Osteoblast (primary cell): ENCODE data around the gene HSDL2. TPM values are rescaled to one million over a fixed set of nuclear protein-coding genes. Genes with fewer than 3 reads are reported as not detected.

Experiments used
- DNase-seq: peaks from one replicate; pipeline ENCODE4 v3.0.0; 2011; ENCODE audit warnings: low spot score, mixed read lengths; ENCODE audit not compliant: insufficient read length; ENCODE audit errors: missing footprints
- H2AFZ ChIP-seq: 2 replicates; pipeline ENCODE4 v1.6.0; 2011; ENCODE audit warnings: mild to moderate bottlenecking, low read length
- H3K27ac ChIP-seq: 2 replicates; pipeline ENCODE4 v1.5.1; 2011; ENCODE audit warnings: mild to moderate bottlenecking, low read depth, low read length, moderate library complexity
- H3K27me3 ChIP-seq: 2 replicates; pipeline ENCODE4 v1.6.0; 2012; ENCODE audit warnings: mild to moderate bottlenecking, control low read depth, inconsistent platforms, low read length, moderate library complexity; ENCODE audit not compliant: insufficient read depth
- H3K36me3 ChIP-seq: 2 replicates; pipeline ENCODE4 v1.5.1; 2011; ENCODE audit warnings: mild to moderate bottlenecking, low read length, control low read depth, moderate library complexity; ENCODE audit not compliant: insufficient read depth
- H3K4me1 ChIP-seq: 2 replicates; pipeline ENCODE4 v1.5.1; 2011; ENCODE audit warnings: mild to moderate bottlenecking, low read length, control low read depth, moderate library complexity; ENCODE audit not compliant: insufficient read depth
- H3K4me2 ChIP-seq: 2 replicates; pipeline ENCODE4 v1.6.0; 2011; ENCODE audit warnings: mild to moderate bottlenecking, low read length; ENCODE audit not compliant: insufficient read depth
- H3K4me3 ChIP-seq: fragments of 200-600 bp; sonication (generic); 3 replicates; pipeline ENCODE4 v1.5.1; 2012; ENCODE audit warnings: mild to moderate bottlenecking, low read length, inconsistent platforms; ENCODE audit not compliant: insufficient read depth
- H3K79me2 ChIP-seq: 2 replicates; pipeline ENCODE4 v1.6.0; 2012; ENCODE audit warnings: mild to moderate bottlenecking, low read length, control low read depth, inconsistent platforms; ENCODE audit not compliant: insufficient read depth
- H3K9me3 ChIP-seq: 2 replicates; pipeline ENCODE4 v1.5.1; 2011; ENCODE audit warnings: low read depth, low read length, control low read depth
- H4K20me1 ChIP-seq: 2 replicates; pipeline ENCODE4 v1.6.0; 2012; ENCODE audit warnings: mild to moderate bottlenecking, low read length, control low read depth; ENCODE audit not compliant: insufficient read depth
- total RNA-seq: library from RNA; depleted of rRNA; stranded (reverse); fragments of >200 nt; gene quantifications from 2 replicates; pipeline ENCODE4 v1.2.3, GENCODE V29; 2012
- TF ChIP-seq, protein P1 (sequence below): IDR thresholded peaks from 2 replicates; pipeline ENCODE4 v1.5.1; 2011; ENCODE audit warnings: mild to moderate bottlenecking, low read depth, low read length, moderate library complexity; ENCODE audit errors: extremely low read depth

Gene HSDL2
- total RNA-seq, 1 donor = 42.3 TPM

GRCh38 chr9:112505086-112505485 is 125.2 kb downstream of the HSDL2 start:
- H3K4me1 ChIP-seq = no peaks in the 10 kb centered on the region
- no peak overlapping the region for H3K4me3 ChIP-seq
- TF ChIP-seq, protein P1, sequence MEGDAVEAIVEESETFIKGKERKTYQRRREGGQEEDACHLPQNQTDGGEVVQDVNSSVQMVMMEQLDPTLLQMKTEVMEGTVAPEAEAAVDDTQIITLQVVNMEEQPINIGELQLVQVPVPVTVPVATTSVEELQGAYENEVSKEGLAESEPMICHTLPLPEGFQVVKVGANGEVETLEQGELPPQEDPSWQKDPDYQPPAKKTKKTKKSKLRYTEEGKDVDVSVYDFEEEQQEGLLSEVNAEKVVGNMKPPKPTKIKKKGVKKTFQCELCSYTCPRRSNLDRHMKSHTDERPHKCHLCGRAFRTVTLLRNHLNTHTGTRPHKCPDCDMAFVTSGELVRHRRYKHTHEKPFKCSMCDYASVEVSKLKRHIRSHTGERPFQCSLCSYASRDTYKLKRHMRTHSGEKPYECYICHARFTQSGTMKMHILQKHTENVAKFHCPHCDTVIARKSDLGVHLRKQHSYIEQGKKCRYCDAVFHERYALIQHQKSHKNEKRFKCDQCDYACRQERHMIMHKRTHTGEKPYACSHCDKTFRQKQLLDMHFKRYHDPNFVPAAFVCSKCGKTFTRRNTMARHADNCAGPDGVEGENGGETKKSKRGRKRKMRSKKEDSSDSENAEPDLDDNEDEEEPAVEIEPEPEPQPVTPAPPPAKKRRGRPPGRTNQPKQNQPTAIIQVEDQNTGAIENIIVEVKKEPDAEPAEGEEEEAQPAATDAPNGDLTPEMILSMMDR = no peak
- no peaks in the 10 kb centered on the region for H4K20me1 ChIP-seq
- no peak for DNase-seq
- H3K4me2 ChIP-seq = no peak overlapping the region
- no peaks in the 10 kb centered on the region for H3K36me3 ChIP-seq
- no peak overlapping the region for H2AFZ ChIP-seq
- H3K9me3 ChIP-seq = no peaks in the 10 kb centered on the region
- no peaks in the 10 kb centered on the region for H3K27me3 ChIP-seq
- H3K79me2 ChIP-seq = no peaks in the 10 kb centered on the region
- no peak overlapping the region for H3K27ac ChIP-seq

GRCh38 chr9:112505607-112506006 is 125.7 kb downstream of the HSDL2 start:
- H3K4me2 ChIP-seq = no peak overlapping the region
- H3K36me3 ChIP-seq = no peaks in the 10 kb centered on the region

DNA sequence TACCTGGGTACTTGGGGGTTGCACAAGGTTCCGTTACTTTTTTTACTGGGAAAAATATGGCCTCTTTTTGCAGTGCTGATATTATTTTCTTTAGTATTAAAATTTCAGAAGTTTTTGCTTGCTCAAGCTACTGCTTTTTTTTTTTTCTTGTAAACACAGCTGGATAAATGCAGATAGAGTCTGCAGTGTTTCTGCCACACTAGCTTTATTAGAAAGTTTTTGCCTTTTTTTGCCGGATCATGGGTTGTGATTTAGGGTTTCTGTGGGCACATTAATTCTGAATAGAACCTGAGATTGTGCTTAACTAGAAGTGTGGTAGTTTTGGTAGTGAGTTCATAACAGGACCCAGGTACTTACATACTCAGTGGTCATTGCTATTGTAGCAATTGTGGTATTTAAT is 126.7 kb downstream of the HSDL2 start:
- Histone ChIP-seq H3K4me2 (no peak overlapping the region), H3K4me3 (no peak overlapping the region), H3K9me3 (no peaks in the 10 kb centered on the region), H3K27ac (no peak overlapping the region), H4K20me1 (no peaks in the 10 kb centered on the region), H3K4me1 (no peaks in the 10 kb centered on the region), H3K36me3 (no peaks in the 10 kb centered on the region), H2AFZ (no peak overlapping the region), H3K27me3 (no peaks in the 10 kb centered on the region), H3K79me2 (no peaks in the 10 kb centered on the region)
- no peak for DNase-seq
- TF ChIP-seq, protein P1 = no peak

More at GRCh38 chr9:112505607-112506006, 125.7 kb downstream of the HSDL2 start:
- TF ChIP-seq, protein P1 = no peak
- Histone ChIP-seq H3K4me1 (no peaks in the 10 kb centered on the region), H3K27ac (no peak overlapping the region), H3K9me3 (no peaks in the 10 kb centered on the region), H2AFZ (no peak overlapping the region), H3K4me3 (no peak overlapping the region), H4K20me1 (no peaks in the 10 kb centered on the region), H3K27me3 (no peaks in the 10 kb centered on the region), H3K79me2 (no peaks in the 10 kb centered on the region)
- no peak for DNase-seq

DNA sequence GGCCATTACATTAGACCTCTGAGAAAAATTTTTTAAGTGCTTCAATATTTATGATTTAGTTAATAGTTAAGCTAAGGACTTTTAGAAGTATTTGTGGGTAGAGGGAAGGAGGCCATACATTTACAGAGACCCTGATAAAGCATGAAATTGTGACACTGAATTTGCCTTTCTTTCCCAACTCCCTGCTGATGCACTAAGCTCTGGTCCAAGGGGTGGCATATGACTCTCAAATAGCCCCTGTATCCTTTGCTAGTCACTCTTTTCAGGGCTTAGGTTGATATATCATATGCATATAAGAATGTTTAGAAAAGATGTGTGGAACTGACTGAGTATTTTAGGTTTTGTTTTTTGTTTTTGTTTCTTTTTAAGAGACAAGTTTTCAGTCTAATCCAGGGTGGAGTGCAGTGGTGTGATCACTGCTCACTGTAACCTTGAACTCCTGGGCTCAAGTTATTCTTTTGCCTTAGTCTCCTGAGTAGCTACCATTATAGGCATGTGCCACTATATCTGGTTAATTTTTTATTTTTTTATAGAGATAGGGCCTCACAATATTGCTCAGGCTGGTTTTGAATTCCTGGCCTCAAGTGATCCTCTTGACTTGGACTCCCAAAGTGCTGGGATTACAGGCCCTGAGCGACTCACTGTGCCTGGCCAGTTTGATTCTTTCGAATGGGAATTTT is 127.2 kb downstream of the HSDL2 start:
- DNase-seq = no peak
- Histone ChIP-seq H3K4me1 (no peaks in the 10 kb centered on the region), H4K20me1 (no peaks in the 10 kb centered on the region), H3K27ac (no peak overlapping the region), H2AFZ (no peak overlapping the region), H3K9me3 (no peaks in the 10 kb centered on the region), H3K4me3 (no peak overlapping the region), H3K79me2 (no peaks in the 10 kb centered on the region), H3K4me2 (no peak overlapping the region), H3K27me3 (no peaks in the 10 kb centered on the region), H3K36me3 (no peaks in the 10 kb centered on the region)
- TF ChIP-seq, protein P1 = no peak
